22Rv1 (cell line): ENCODE results near the gene FRMD1.
"Not testable (repeated sequence)": the region's sequence is repeated elsewhere in the genome, so short reads cannot be mapped to it uniquely, and the experiment has no call there.

Source experiments
- H3K27ac ChIP-seq: fragments of 450-650 bp; 2 replicates; pipeline ENCODE4 v1.5.1; 2017
- ZFX ChIP-seq: fragments of 450-650 bp; IDR thresholded peaks from 2 replicates; pipeline ENCODE4 v1.6.1; 2017; ENCODE audit warnings: antibody characterized with exemption, borderline replicate concordance
- TF ChIP-seq, protein P1 (sequence below): fragments of 450-650 bp; IDR thresholded peaks from 2 replicates; pipeline ENCODE4 v1.5.1; 2017; ENCODE audit warnings: mild to moderate bottlenecking

Gene FRMD1

DNA sequence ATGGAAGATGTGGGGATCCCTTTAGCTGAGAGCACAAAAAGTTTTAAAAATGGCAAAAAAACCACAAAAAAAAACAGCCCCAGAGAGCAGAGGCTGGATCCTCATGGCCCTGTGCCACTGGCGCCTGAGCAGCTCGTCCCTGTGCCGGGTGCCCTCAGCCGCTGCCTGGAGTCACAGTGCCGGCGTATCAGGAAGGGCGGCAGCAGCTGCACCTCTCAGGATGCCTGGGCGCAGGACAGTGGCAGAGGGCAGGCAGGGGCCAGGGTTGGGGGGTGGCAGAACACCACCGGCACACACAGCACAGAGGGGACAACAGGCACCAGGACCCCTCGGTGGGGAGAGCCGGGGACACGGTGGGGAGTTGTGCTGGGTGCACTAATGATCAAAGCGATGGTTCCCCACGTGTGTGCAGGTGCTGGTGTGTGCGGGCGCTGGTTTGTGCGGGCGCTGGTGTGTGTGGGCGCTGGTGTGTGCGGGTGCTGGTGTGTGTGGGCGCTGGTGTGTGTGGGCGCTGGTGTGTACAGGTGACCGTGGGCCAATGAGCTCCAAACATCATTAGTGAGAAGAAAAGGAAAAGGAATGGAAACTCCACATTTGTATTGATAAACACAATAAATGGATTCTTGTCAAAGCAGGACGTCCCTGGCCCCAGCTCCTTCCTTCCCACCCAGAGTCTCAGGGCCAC is 1.5 kb upstream of the FRMD1 start:
- no peak overlapping the region for H3K27ac ChIP-seq
- TF ChIP-seq, protein P1, sequence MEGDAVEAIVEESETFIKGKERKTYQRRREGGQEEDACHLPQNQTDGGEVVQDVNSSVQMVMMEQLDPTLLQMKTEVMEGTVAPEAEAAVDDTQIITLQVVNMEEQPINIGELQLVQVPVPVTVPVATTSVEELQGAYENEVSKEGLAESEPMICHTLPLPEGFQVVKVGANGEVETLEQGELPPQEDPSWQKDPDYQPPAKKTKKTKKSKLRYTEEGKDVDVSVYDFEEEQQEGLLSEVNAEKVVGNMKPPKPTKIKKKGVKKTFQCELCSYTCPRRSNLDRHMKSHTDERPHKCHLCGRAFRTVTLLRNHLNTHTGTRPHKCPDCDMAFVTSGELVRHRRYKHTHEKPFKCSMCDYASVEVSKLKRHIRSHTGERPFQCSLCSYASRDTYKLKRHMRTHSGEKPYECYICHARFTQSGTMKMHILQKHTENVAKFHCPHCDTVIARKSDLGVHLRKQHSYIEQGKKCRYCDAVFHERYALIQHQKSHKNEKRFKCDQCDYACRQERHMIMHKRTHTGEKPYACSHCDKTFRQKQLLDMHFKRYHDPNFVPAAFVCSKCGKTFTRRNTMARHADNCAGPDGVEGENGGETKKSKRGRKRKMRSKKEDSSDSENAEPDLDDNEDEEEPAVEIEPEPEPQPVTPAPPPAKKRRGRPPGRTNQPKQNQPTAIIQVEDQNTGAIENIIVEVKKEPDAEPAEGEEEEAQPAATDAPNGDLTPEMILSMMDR, result no peak
- TF ChIP-seq ZFX, result no peak

DNA sequence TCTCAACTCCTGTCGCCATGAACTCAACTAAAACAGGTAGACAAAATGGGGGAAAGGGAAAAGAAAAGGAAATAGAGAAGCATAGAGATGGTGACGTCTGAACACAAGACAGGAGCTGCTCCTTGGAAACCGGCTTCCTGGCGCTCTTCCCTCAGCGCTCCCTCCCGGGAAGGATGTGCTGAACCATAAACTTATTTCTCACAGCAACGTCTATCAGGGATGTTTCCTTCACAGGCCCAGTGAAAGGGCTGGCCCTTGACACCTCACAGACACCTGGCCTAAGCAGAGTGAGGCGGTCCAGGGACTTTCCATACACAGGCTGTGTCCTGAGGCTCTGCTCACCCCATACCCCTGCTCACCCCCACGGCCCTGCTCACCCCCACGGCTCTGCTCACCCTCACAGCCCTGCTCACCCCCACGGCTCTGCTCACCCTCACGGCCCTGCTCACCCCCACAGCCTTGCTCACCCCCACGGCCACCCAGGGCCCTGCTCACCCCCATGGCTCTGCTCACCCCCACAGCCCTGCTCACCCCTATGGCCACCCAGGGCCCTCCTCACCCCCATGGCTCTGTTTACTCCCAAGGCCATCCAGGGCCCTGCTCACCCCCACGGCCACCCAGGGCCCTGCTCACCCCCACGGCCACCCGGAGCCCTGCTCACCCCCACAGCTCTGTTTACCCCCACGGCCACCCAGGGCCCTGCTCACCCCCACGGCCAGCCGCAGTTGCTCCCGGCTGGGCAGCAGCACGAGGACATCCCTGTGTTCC is 653 bp downstream of the FRMD1 start:
- TF ChIP-seq, protein P1, result no peak
- TF ChIP-seq ZFX, result no peak

DNA sequence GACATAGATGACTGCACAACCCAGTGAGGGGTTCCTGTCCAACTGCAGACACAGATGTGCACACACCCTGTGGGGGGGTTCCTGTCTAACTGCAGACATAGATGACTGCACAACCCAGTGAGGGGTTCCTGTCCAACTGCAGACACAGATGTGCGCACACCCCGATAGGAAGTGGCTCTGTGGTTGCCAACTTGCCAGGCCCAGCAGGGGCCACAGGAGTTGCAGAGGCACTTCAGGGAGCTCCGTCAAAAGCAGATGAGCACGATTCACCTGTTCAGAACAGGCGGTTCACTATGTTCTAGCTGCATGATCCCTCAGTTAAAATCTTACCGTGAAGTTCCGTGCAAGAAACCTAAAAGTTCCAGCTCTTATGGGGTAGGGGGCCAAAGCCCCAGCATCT is 1.6 kb downstream of the FRMD1 start:
- H3K27ac ChIP-seq, result not testable (repeated sequence)

More for the DNA sequence above, 653 bp downstream of the FRMD1 start:
- H3K27ac ChIP-seq, result no peak overlapping the region

DNA sequence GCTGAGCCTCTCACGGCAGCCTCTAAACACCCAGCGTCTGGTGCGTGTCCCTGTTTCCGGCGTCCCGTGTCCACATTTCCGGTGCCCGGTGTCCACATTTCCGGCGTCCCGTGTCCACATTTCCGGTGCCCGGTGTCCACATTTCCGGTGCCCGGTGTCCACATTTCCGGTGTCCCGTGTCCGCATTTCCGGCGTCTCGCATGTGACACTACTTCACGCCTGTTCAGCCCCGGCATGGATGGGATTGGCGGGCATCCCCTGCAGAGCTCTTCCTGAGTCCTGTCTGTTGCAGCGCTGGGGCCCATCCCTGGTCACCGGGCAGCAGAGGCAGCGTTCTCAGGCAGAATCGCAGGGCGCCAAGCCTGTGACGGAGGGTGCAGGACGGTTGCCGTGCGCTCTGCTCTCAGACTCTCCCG is 3.2 kb downstream of the FRMD1 start:
- H3K27ac ChIP-seq, result no peak overlapping the region
- TF ChIP-seq, protein P1, result no peak
- no peak for TF ChIP-seq ZFX

DNA sequence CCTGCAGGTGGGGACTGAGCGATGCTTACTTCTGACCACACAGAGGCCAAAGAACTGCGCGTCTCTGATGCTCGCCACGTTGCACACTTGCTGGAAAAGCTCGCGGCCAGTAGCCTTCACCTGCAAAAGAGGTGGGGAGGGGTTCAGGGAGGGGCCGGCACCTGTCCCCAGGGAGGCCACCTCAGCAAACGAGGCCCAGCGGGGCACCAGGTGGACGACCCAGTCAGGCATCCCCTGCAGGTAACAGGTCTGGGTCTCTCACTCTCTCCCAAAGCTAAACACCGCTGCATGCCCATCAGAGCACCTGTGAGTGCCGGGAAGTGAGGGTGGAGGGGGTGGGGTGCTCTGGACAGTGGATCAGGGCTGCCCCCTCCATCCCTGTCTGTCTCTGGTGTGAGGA is 3.8 kb downstream of the FRMD1 start:
- H3K27ac ChIP-seq, result no peak overlapping the region
- TF ChIP-seq, protein P1, result no peak
- no peak for TF ChIP-seq ZFX

DNA sequence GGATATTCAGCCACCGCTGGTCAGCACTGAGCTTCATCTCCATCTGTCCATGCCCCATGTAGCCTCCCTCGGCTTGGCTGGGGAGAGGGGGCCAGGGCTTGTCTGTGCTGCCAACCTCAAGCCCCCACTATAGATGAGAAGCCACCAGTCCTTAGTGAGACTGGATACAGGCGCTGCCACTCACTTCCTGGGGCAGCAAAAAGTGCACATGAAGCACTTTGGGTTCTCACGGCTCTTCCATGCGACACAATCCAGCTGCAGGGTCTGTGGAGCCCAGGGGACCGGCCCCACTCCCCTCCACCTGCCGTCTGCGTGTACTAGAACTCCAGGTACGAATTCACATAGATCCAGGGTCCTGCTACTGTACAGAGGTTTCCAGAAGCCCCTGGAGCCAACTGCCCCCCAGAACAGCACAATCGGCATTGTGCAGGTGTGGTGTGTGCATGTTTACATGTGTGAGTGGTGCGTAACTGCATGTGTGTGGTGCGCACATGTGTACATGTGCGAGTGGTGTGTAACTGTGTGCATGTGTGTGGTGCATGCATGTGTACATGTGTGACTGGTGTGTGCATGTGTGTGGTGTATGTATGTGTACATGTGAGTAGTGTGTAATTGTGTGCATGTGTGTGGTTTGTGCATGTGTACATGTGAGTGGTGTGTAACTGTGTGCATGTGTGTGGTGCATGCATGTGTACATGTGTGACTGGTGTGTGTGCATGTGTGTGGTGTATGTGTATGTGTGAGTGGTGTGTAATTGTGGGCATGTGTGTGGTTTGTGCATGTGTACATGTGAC is 4.9 kb downstream of the FRMD1 start:
- no peak overlapping the region for H3K27ac ChIP-seq
- no peak for TF ChIP-seq ZFX
- TF ChIP-seq, protein P1, result no peak

DNA sequence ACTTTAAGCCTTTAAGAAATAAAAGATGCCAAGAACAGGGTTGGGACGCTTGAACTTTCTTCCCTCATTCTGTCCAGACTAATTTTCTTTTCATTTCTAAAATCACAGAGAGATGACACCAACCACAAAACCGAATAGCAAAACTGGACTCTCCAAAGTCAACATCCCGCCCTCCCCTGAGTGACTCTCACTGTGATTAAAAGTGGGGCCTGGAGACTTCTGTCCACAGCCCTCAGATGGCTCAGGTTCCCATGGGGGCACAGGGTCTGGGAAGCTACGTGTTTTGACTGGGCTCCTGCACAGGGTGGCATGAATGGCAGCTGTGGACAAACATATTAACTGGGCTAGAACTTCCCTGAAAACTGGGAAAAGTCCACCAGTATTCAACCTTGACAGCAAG is 6.3 kb downstream of the FRMD1 start:
- TF ChIP-seq, protein P1, result no peak
- no peak for TF ChIP-seq ZFX
- H3K27ac ChIP-seq, result no peak overlapping the region
